RWPE1 (cell line): Measurements from ENCODE around the gene SPATC1L.

ENCODE experiments used
- CTCF ChIA-PET: fragments of 350-600 bp; sonication (Branson Sonifier 250); formaldehyde crosslinking; extraction: SDS; loops from one replicate; lab custom pipeline; 2021; lab: Yijun Ruan, JAX
- POLR2A ChIA-PET: fragments of 400-600 bp; formaldehyde crosslinking; extraction: SDS; loops from one replicate; lab custom pipeline; 2020; ENCODE audit warnings: antibody characterized with exemption; ENCODE audit not compliant: low non-redundant PET; lab: Yijun Ruan, JAX
- DNase-seq: peaks from one replicate; pipeline ENCODE4 v3.0.0; 2012; ENCODE audit warnings: low spot score
- H3K27ac ChIP-seq: fragments of 450-650 bp; 2 replicates; pipeline ENCODE4 v1.5.1; 2017
- TF ChIP-seq, protein P1 (sequence below): fragments of 450-650 bp; conservative IDR thresholded peaks from 2 replicates; pipeline ENCODE4 v1.5.1; 2017; ENCODE audit warnings: low read depth, mild to moderate bottlenecking

SPATC1L gene

DNA sequence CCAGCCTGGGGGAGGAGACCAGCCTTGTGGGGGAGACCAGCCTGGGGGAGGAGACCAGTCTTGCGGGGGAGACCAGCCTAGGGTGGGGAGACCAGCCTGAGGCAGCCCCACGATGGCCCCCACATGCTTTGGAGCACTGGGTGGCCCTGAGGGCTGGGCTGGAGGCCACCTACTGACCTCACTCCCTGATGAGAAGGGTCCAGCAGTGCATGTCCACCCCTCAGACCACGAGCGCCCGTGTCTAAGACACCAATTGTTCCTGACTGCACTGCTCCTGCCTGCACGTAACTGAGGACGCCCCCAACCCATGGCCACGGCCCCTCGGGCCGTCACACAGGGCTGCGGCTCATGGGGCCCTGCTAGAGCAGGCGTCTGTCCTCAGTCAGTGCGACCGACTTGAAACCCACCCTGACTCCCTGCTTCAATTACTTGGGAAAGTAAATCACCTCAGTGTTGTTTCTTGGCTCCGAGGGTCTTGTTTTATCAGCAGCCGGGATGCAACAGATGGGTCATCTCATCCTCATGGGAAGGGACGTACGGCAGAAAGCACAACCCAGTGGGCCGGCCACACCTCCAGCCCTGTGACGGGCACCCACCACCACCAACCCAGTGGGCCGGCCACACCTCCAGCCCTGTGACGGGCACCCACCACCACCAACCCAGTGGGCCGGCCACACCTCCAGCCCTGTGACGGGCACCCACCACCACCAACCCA, at the start of gene SPATC1L:
TSS of gene SPATC1L (minus strand) at position 550 of the 715 bp plus-strand sequence. CDS start 1,643 bp downstream, outside the sequence.
- H3K27ac ChIP-seq = peak within 1 kb of the TSS; percentile 88
- ChIA-PET CTCF (no interaction called here), POLR2A (no interaction called here)
- TF ChIP-seq, protein P1, sequence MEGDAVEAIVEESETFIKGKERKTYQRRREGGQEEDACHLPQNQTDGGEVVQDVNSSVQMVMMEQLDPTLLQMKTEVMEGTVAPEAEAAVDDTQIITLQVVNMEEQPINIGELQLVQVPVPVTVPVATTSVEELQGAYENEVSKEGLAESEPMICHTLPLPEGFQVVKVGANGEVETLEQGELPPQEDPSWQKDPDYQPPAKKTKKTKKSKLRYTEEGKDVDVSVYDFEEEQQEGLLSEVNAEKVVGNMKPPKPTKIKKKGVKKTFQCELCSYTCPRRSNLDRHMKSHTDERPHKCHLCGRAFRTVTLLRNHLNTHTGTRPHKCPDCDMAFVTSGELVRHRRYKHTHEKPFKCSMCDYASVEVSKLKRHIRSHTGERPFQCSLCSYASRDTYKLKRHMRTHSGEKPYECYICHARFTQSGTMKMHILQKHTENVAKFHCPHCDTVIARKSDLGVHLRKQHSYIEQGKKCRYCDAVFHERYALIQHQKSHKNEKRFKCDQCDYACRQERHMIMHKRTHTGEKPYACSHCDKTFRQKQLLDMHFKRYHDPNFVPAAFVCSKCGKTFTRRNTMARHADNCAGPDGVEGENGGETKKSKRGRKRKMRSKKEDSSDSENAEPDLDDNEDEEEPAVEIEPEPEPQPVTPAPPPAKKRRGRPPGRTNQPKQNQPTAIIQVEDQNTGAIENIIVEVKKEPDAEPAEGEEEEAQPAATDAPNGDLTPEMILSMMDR = no peak
- peak; percentile 84 for DNase-seq

DNA sequence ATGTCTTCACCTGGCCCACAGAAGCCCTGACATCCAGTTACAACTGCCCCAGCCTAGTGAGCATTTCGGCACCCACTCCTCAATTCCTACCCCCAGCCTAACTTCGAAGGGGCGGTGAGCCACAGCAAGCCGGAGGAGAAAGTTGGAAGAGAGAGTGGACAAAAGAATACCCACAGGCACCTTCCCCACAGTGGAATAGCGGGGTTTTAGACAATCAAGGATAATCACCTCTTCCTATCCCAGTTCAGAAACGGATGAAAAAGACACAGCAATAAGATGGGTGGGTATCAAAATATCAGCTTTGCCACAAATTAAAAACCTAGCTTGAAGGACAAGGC, 45.6 kb upstream of the SPATC1L start:
- H3K27ac ChIP-seq = peak overlapping the region; percentile 77
- TF ChIP-seq, protein P1 = no peak
- ChIA-PET CTCF (interaction anchor here (0.6 to 1.1 kb wide), 2 partner anchors 11 to 1876 kb away, joined by 3 to 5 read pairs; no protein-coding TSS in a partner anchor), POLR2A (interaction anchor here (0.7 kb wide), 1 partner anchor 40 kb away, joined by 3 read pairs; no protein-coding TSS in a partner anchor)
- DNase-seq = no peak

DNA sequence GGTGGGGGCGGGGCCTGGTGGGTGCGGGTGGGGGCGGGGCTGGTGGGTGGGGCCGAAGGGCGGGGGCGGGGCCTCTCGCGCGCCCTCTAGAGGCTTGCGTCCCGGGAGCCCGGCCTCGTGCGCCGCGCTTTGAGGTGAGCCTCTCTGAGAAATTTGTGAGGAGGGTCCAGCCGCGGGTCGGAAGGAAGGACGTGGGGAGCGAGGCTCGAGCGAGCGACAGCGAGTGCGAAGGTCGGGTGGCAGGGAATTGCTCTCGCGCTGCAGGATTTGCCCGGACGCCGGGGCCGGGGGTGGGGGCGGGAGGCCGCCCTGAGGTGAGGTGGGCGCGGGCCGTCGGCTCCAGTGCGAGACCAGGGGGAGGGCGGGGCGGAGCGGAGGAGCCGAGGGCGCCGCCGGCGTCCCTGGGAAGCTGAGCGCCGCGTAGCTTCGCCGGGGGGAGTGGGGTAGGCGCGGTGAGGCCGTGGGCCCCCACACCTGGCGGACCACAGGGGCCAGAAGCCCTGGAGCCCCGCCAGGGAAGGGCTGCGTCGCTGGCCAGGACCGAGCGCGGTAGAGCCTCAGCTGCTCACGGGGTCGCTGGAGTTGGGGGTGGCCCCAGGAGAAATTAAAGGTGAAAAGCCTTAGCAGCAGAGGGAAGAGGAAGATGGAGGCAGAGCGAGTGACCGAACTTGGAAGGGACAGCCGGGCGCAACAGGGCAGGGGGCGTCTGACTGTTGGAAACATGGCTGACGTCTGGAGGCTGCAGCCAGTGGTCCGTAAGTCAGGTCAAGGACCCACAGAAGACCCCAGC, 45.1 kb upstream of the SPATC1L start:
- CTCF ChIA-PET = interaction anchor here (0.6 to 1.1 kb wide), 2 partner anchors 11 to 1876 kb away, joined by 3 to 5 read pairs; no protein-coding TSS in a partner anchor
- H3K27ac ChIP-seq = peak overlapping the region; percentile 77
- TF ChIP-seq, protein P1 = peak; percentile 71
- DNase-seq = peak; percentile 63
- POLR2A ChIA-PET = interaction anchor here (0.7 kb wide), 1 partner anchor 40 kb away, joined by 3 read pairs; no protein-coding TSS in a partner anchor

DNA sequence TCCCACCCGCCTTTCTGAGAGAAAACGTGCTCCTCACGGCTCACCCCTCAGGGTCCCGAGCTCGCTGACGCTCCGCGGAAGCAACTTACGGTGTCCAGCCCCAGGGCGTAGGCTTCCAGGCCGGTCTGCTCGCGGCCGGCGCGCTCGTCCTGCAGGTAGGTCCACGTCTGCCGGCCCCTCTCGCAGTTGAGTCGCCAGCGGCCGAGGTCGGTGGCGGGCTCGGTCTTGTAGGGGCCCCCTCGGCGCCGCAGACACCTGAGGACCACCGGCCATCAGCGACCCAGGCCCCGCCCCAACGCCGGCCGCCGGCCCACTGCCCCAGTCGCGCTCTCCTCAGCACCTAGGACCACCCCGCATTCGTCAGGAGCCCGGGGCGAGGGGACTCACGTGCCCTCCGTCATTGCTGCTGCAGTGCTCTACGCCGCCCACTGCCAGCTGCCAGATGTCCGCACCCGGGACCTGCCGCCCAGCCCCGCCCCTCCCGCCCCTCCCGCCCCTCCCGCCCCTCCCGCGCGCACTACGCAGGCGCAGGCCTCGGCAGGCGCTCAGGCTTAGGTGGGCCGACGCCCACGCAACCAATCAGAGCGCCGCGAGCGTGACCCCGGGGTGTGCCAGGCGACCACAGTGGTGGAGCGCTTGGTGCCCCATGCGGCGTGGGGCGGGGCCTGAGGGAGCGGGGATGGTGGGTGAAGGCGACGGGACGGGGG, 44.2 kb upstream of the SPATC1L start, which contains the start of gene LSS:
TSS of gene LSS (minus strand) at position 430 of the 707 bp plus-strand sequence. CDS start at position 401, 29 bp downstream.
- TF ChIP-seq, protein P1 = no peak
- H3K27ac ChIP-seq = peak within 1 kb of the TSS; percentile 80
- POLR2A ChIA-PET = no interaction called here
- CTCF ChIA-PET = no interaction called here
- DNase-seq = peak; percentile 99

DNA sequence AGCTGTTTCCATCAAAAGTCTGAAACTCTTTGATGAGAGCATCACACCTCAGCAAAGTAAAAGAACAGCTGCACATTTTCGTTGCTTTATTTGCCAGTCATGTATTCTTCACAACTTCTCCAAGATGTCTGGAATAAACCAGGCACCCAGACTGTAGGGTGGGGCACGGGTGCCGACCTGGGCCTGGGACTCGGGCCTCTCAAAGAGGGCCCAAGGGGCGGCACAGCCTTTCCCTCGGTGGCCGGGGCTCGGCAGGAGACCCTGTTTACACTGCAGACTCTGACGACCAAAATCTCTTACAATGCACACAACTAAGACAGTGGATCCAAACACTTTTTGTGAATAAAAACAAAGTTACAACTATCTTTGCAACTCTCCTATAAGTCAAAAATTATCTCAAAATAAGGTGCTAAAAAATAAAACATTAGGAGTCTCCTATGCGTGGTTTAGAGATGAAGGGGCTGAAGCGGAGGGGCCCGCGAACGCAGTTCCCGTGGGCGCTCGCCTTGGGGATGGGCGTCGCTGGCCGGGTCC, 43.6 kb upstream of the SPATC1L start:
- TF ChIP-seq, protein P1 = no peak
- peak overlapping the region; percentile 80 for H3K27ac ChIP-seq
- DNase-seq = peak; percentile 42
- ChIA-PET CTCF (interaction anchor here (0.6 to 1.1 kb wide), 3 partner anchors 9 to 56 kb away, joined by 3 to 6 read pairs (median 4); no protein-coding TSS in a partner anchor), POLR2A (no interaction called here)
